HG03103 (cell line): ENCODE measurements around the gene ITGA5.

ENCODE experiments used
- ATAC-seq: cut with Tn5 transposase; IDR thresholded peaks from one replicate; pipeline ENCODE4 v1.9.1; 2021; ENCODE audit warnings: low read depth; ENCODE audit not compliant: unreplicated experiment

The ITGA5 gene

GRCh38 chr12:54390176-54390667 is 28.8 kb downstream of the ITGA5 start:
- no peak for ATAC-seq

- no peak for ATAC-seq
These were observed 29.4 kb downstream of the ITGA5 start for GRCh38 chr12:54389607-54390175.

GRCh38 chr12:54389134-54389508 is 29.9 kb downstream of the ITGA5 start:
- ATAC-seq, result no peak

GRCh38 chr12:54388237-54389133 is 30.6 kb downstream of the ITGA5 start:
- ATAC-seq, result no peak

GRCh38 chr12:54387114-54387467 is 32.0 kb downstream of the ITGA5 start:
- no peak for ATAC-seq

- ATAC-seq, result no peak
These were observed 32.5 kb downstream of the ITGA5 start for GRCh38 chr12:54386403-54387113.

- ATAC-seq, result no peak
These were observed 33.7 kb downstream of the ITGA5 start for GRCh38 chr12:54385251-54385914.

GRCh38 chr12:54384591-54385041 is 34.5 kb downstream of the ITGA5 start, which contains the start of gene ZNF385A:
TSS of gene ZNF385A (minus strand) at chr12:54384733. CDS start at chr12:54384514, 219 bp downstream.
- no peak for ATAC-seq

- ATAC-seq, result no peak
These were observed 35.9 kb downstream of the ITGA5 start for GRCh38 chr12:54383041-54383609.

GRCh38 chr12:54381136-54381535 is 37.9 kb downstream of the ITGA5 start:
- ATAC-seq, result no peak

- no peak for ATAC-seq
These were observed 39.5 kb downstream of the ITGA5 start for GRCh38 chr12:54379398-54380201.

GRCh38 chr12:54378796-54379397 is 40.2 kb downstream of the ITGA5 start:
- no peak for ATAC-seq

- ATAC-seq, result no peak
These were observed 41.1 kb downstream of the ITGA5 start for GRCh38 chr12:54377797-54378515.

- no peak for ATAC-seq
These were observed 42.1 kb downstream of the ITGA5 start for GRCh38 chr12:54377007-54377406.

- no peak for ATAC-seq
These were observed 42.5 kb downstream of the ITGA5 start for GRCh38 chr12:54376596-54376995.

- no peak for ATAC-seq
These were observed 43.8 kb downstream of the ITGA5 start for GRCh38 chr12:54375259-54375579.

- ATAC-seq, result no peak
These were observed 44.4 kb downstream of the ITGA5 start for GRCh38 chr12:54374562-54375258.
